ENCODE results near the gene S100A16.

GRCh38 chr1:153583976-153584375 lies 29.0 kb downstream of the S100A16 start:
- TF ChIP-seq POLR2AphosphoS5 (IDR thresholded peaks at IDR 0.05; ENCODE audit: low read depth, low read length) (no peak), POLR2A (IDR thresholded peaks at IDR 0.05; ENCODE audit: low read depth, low read length) (no peak), TAF1 (IDR thresholded peaks at IDR 0.05; ENCODE audit: borderline replicate concordance, low read depth, low read length) (no peak)

Measured in GM12892 (cell line).